Peyer's patch (tissue), 4 donors: ENCODE data around the gene HSFY2.
"Not testable (repeated sequence)": the region's sequence is repeated elsewhere in the genome, so short reads cannot be mapped to it uniquely, and the experiment has no call there.

Experiments
- POLR2A ChIP-seq, 2 donors: fragments of 450-650 bp; IDR thresholded peaks; one replicate each; pipeline ENCODE4 v1.5.1; 2017; ENCODE audit warnings: antibody characterized with exemption in 2 of 2, mild to moderate bottlenecking in 2 of 2, moderate library complexity in 2 of 2
- TF ChIP-seq, protein P1 (sequence below), 6 experiments: fragments of 450-650 bp in 4 of 6; fragments of 200-600 bp in 2 of 6; sonication (generic) in 1 of 6; IDR thresholded peaks; one replicate each; pipeline ENCODE4 v1.5.1; 2017 to 2019; ENCODE audit warnings: antibody characterized with exemption in 6 of 6, mild to moderate bottlenecking in 3 of 6, moderate library complexity in 1 of 6

GRCh38 chrY:18773635-18774034 lies at the start of gene HSFY2:
- TF ChIP-seq, protein P1, sequence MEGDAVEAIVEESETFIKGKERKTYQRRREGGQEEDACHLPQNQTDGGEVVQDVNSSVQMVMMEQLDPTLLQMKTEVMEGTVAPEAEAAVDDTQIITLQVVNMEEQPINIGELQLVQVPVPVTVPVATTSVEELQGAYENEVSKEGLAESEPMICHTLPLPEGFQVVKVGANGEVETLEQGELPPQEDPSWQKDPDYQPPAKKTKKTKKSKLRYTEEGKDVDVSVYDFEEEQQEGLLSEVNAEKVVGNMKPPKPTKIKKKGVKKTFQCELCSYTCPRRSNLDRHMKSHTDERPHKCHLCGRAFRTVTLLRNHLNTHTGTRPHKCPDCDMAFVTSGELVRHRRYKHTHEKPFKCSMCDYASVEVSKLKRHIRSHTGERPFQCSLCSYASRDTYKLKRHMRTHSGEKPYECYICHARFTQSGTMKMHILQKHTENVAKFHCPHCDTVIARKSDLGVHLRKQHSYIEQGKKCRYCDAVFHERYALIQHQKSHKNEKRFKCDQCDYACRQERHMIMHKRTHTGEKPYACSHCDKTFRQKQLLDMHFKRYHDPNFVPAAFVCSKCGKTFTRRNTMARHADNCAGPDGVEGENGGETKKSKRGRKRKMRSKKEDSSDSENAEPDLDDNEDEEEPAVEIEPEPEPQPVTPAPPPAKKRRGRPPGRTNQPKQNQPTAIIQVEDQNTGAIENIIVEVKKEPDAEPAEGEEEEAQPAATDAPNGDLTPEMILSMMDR (IDR thresholded peaks at IDR 0.05), result not testable (repeated sequence)
- TF ChIP-seq POLR2A (IDR thresholded peaks at IDR 0.05), result not testable (repeated sequence)
